22Rv1 (cell line): Measurements from ENCODE around the gene SLC26A2.

ENCODE experiments used
- ZFX ChIP-seq: fragments of 450-650 bp; IDR thresholded peaks from 2 replicates; pipeline ENCODE4 v1.6.1; 2017; ENCODE audit warnings: antibody characterized with exemption, borderline replicate concordance
- TF ChIP-seq, protein P1 (sequence below): fragments of 450-650 bp; IDR thresholded peaks from 2 replicates; pipeline ENCODE4 v1.5.1; 2017; ENCODE audit warnings: mild to moderate bottlenecking

DNA sequence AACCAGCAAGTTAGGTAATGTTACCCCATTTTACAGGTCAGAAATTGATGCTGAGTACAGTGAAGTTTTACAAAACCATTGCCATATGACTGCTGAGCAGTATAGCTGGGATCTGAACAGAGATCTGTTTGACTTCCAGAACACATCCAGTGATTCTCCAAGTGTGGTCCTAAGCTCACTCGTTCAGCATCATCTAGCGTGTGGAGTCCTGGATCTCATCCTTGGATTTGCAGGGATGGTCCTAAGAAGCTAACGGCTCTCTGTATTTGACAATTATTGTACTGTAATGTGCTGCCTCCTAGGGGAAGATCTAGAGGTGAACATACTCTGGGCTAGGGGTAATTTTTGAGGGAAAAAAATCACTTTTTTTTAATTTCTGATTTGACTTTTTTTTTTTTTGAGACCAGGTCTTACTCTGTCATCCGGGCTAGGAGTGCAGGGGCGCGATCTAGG is 1.4 kb downstream of the SLC26A2 start:
- TF ChIP-seq, protein P1, sequence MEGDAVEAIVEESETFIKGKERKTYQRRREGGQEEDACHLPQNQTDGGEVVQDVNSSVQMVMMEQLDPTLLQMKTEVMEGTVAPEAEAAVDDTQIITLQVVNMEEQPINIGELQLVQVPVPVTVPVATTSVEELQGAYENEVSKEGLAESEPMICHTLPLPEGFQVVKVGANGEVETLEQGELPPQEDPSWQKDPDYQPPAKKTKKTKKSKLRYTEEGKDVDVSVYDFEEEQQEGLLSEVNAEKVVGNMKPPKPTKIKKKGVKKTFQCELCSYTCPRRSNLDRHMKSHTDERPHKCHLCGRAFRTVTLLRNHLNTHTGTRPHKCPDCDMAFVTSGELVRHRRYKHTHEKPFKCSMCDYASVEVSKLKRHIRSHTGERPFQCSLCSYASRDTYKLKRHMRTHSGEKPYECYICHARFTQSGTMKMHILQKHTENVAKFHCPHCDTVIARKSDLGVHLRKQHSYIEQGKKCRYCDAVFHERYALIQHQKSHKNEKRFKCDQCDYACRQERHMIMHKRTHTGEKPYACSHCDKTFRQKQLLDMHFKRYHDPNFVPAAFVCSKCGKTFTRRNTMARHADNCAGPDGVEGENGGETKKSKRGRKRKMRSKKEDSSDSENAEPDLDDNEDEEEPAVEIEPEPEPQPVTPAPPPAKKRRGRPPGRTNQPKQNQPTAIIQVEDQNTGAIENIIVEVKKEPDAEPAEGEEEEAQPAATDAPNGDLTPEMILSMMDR = peak; percentile 56
- no peak for TF ChIP-seq ZFX
